GM18858 (cell line): ENCODE results near the gene LYAR.

ENCODE experiments used
- ATAC-seq: cut with Tn5 transposase; IDR thresholded peaks from one replicate; pipeline ENCODE4 v1.9.1; 2021; ENCODE audit not compliant: unreplicated experiment

The LYAR gene

DNA sequence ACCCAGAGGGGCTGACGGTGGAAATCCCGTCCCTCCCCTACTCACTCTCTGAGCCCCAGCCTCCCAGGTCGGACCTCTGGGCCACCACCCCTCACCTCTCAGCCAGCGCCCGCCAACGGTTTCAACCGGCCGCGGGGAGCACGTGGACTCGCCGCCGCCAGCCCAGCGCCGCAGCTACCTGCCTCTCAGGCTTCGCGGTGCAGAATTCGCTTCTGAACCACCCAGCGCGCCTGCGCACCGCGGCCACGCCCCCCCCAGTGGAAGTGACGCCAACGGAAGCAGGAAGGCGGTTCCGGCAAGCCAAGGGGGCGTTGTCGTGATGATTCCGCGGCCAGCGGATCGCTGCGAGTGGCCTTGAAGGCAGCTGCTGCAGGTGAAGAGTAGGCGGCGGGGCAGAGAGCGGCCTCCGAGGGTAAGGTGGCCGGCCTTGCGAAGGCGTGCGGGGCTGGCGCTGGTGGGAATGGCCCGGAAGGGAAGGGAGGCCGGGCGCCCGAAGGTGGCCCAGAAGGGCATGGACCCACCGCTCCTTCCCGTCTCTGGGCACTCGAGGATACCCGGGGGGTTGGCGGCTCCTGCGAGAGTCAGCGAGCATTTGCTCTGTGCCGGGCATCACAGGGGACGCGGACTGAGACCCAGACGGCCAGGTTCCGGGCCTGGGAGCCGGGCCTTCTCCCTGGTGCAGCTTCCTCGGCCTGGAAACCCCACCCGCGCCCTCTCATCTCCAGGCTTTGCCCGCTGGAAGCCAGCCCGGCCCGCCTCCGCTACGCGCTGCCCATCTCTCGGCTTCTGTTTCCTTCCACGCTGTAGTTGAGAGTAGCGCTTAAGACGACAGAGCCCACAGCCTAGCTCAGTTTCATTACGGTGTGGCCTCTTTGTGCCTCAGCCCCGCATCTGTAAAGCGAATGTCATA is at the start of gene LYAR, which contains the start of gene ZBTB49:
LYAR (minus strand) TSS at position 214 of the 910 bp plus-strand sequence. CDS start 6,412 bp downstream, outside the sequence.
ZBTB49 (plus strand) TSS at position 311 of the 910 bp plus-strand sequence. CDS start 9,695 bp downstream, outside the sequence.
- peak; percentile 90 for ATAC-seq

DNA sequence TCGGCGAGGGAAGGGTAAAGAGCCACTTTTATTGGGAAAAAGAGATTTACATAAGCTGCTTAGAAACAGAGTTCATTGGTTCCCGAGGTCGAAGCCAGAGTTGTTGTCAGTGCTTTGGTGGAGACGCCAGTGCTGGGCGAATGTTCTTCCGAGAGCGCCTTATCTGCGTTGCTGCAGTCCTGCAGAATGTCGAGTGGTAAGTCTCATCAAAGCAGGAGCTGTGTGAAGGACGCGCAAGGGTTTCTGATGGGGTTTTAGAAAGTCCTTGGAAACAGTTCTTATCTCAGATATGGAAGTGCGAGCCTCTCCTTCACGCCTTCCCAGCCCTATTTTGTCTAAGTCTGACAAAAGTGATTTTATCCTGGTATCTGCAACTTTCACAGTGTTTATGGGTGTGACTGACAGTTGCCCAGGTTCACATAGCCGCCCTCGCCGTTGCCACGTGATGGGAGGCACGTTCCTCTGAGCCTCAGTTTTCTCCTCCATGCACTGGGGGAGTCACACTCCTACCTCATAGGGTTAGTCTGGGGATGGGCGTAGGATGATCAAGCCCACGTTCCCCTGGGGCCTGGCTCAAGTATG is 49.6 kb upstream of the LYAR start:
- no peak for ATAC-seq

DNA sequence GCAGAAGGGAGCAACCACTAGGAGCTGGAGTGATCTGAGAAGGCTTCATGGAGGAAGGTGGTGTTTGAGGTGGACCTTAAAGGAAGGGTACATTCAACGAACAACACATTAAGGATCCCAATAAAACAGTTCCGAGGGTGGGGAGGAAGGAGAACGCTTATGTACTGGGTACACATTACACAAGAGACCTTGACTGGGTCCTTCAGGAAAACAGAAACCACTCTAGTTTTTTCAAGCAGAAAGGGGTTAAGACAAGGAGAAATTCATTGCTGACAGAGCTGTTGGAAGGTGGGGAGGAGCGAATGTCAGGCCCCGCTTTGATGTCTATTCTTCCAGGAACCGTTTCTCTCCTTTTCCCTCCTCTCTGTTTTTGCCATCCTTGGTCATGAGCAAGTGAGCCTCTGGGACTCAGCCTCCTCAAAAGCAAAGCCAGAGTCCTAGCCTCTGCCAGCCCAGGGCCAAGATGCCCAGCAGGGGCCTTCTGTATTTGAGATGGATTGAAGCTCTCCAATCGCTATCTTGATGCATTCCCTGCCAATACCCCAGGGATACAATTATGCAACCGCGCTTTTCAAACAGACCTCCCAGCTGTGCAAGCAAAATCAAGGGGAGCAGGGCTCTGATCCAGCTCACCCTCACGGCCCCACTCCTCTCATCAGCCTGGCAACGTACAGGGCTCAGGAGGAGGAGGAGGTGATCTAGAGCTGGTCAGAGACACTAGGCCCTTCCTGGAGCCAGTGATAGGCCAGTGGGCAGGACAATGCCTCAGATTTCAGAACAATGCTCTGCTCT is 48.5 kb upstream of the LYAR start:
- ATAC-seq, result no peak

- peak; percentile 83 for ATAC-seq
Measured at GRCh38 chr4:4334798-4335520, 45.0 kb upstream of the LYAR start.

DNA sequence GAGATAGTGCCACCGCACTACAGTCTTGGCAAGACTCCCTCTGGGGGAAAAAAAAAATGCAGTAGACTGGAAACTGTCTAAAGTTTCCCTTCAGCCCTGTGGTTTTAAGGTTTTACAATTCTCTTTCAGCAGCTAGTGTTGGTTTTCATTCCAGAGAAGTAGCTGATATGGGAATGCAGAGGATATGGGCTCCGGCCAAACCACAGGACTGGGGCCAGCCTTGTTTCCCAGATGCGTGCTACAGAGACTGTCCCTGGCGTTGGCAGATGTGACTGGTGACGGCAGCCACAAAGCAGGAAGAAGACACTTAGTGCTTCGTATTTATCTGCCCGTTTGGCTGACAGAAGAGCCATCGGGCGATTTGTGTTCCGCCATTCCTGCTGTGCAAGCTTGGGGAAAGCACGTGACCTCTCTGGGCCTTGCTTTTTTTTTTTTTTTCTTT is 43.3 kb upstream of the LYAR start:
- ATAC-seq, result no peak

GRCh38 chr4:4332529-4332928 is 42.6 kb upstream of the LYAR start:
- ATAC-seq, result no peak

- ATAC-seq, result no peak
Measured at GRCh38 chr4:4330794-4331193, 40.8 kb upstream of the LYAR start.

DNA sequence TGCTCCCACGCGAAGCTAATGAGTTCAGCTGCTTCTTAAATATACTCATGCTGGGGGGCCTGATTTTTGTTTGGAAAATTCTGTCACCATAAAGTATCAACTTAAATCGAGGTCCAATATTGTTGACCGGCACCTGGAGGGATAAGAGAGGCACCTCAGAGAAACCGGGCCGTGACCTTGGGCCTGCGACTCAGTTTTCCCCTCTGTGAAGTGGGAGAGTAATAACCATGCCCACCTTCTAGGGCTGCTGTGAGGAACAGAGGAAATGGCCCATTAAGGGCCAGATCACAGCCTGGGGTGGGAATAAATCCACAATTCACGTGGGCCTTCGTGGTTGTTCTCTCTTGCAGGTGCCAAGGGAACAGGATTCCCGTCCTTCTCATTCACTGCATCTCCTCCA is 39.5 kb upstream of the LYAR start:
- no peak for ATAC-seq

DNA sequence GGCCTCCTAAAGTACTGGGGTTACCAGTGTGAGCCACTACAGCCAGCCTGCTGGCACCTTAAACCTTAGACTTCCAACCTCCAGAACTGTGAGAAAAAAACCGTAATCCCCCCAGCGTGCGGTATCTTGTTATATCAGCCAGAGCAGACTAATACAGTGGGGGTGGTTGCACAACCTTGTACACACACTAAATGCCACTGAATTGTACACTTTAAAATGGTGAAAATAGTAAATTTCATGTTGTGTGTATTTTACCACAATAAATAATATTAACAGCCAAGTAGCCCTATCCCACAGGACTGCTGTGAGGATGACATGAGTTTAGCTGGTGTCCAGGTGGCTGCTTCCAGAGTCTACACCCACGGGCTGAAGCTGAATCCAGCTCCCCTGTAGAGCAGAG is 38.9 kb upstream of the LYAR start:
- ATAC-seq, result no peak

DNA sequence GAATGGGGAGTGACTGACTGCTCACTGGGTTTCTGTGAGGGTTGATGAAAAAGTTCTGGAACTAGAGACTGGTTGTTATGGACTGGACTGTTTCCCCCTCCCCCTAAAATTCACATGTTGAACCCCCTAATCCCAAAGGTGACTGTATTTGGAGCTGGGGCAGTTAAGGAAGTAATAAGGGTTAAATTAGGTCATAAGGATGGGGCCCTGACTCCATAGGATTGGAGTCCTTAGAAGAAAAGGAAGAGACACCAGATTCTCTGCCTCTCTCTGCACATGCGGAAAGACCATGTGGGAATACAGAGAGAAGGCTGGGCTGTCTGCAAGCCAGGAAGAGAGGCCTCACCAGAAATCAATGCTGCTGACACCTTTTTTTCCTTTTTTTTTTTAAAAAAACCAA is 38.3 kb upstream of the LYAR start:
- ATAC-seq, result no peak

- ATAC-seq, result no peak
Measured at GRCh38 chr4:4327652-4328121, 37.7 kb upstream of the LYAR start.

GRCh38 chr4:4326166-4326565 is 36.2 kb upstream of the LYAR start:
- no peak for ATAC-seq

- no peak for ATAC-seq
Measured at GRCh38 chr4:4325321-4325720, 35.4 kb upstream of the LYAR start.

DNA sequence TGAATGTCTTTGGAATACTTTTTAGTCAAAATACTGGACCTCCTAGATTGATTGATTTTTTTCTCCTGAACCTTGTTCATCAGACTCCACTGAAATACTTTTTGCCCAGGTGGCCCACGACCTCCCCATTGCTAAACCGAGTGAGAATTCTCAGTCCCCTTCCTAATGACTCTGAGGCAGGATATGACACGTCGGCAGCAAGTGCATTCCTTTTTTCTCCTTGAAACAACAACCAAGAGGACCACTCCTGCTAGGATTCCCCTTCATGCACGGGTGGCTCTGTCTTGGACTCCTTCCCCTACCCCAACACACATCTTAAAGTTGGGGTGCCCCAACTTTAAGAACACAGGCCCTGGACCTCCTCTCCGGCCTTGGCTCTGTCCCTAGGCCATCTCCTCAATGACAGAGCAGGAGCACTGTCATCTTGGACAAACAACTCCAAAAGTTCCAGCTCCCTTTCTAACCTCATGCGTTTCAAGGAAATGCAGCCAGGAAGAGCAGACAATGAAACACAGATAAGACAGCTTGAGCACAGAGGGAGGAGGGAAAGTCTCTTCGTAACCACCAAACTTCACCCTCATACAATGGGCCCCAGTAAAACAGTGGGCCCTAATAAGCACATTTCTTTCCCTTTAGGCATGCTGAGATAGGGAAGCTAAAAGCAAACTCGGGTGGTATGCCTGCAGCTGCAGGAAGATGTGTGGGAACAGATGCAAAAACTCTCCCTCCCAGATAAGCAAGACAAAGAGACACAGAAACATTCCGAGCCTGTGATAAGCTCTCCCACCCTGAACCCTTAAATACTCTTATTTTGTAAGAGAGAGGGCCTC is 34.0 kb upstream of the LYAR start:
- no peak for ATAC-seq

DNA sequence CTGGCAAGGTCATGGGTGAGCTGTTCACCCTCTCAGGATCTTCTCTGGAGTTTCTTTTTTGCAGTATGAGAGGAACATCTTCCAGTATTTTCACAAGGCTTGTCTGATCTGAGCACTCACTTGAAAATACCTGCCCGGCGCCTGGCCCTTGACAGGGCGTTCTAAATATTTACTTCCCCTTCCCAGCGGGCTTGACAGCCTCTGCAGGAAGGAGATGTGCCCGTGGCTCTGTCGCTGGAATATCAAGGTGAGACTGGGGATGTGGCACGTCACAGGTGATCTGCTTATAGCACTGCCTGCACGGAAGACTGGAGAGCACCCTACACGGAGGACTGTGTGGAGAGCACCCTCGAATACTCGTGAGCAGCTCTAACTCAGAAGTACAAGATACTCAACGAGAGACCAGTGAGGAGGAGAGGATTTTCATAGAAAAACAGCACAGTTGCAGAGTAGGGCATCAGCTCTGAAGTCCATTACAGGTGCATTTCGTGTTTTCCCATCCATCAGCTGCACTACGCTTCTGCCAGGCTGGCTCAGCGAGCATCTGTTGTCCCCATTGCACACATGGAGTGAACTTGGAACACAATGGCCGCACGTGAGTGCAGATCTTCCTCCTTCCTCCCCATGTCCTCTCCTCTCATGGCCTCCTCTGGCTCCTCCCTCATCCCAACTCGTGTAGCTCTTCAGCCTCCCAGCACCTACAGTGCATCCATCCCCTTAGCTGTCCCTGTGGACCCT is 32.2 kb upstream of the LYAR start:
- ATAC-seq, result no peak

DNA sequence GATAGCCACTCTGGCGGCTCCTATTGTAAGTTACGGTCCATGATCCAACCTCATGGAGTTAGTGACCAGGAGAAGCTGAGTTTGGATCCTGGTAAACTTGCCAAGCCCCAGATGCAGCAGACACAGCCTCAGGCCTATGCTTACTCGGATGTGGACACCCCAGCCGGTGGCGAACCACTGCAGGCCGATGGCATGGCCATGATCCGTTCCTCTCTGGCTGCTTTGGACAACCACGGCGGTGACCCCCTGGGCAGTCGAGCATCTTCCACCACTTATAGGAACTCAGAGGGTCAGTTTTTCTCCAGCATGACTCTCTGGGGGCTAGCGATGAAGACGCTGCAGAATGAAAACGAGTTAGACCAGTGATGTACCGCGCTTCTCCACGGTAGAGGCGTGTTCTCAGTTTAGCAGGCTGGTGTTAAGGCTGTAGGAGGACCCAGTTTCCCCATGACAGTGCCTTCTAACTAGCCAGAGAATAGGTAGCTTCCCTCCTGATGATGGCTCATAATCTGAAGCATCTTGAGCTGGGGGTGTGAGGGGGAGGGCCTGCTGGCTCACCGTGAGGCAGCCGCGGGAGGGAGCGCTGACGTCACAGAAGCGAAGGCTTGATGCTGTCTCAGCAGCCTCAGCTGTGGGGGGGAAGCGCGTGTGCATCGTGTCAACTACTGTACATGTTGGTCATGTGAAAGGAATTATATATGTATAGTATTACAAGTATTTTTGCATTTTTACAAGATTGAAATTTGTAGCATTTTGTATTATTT is 31.2 kb upstream of the LYAR start:
- ATAC-seq, result no peak

DNA sequence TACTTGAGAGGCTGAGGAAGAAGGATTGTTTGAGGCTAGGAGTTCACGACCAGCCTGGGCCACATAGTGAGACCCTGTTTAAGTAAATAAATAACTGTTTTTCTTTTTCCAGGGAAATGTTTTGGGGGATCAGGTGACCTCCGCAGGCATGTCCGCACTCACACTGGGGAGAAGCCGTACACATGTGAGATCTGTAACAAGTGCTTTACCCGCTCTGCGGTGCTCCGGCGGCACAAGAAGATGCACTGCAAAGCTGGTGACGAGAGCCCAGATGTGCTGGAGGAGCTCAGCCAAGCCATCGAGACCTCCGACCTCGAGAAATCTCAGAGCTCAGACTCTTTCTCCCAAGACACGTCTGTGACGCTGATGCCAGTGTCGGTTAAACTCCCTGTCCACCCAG is 30.6 kb upstream of the LYAR start:
- ATAC-seq, result no peak

DNA sequence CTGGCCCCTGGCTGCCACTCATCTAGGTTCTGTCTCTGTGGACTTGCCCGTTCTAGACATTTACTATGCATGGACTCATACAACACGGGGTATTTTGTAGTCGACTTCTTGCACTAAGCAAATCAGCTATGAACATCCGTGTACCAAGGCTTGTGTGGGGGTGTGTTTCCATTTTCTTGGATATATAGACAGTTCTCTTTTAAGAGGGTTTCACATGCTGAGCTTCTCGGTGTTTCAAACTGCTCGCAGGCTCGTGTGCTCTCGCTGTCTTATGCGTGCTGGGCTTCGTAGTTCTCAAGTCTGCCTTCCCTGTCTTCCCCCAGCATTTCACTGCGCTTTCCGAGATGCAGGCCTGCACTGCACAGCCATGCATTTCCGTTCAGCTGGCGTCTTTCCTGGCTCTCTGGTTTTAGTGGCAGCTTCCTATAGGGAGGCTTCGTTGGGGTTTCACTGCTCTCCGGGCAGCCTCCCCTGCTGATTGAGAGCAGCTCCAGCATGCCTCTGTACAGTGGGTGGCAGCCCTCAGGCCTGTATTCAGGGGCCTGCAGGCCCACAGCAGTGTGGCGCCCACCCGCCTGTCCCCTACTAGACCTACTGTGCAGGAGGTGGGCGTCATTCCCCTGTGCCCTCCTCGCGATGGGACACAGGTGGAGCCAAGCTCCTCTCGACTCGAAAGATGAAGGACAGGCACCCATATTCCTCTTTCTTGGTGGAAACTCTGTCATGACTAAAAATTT is 27.7 kb upstream of the LYAR start:
- no peak for ATAC-seq
